Measurements from ENCODE around the gene FOXE3.

The FOXE3 gene

GRCh38 chr1:47393141-47393540 is 22.9 kb upstream of the FOXE3 start:
- DNase-seq = no peak

GRCh38 chr1:47395433-47395832 is 20.7 kb upstream of the FOXE3 start:
- peaks cover 0 to 12% (median 3%) of the 10 kb centered on the region in 5 experiments for H3K27me3 ChIP-seq (replicated peaks in 2 of 5; ENCODE audit: control insufficient read depth in 4 of 5, insufficient read depth in 5 of 5, low read length in 4 of 5)
- WGBS (ENCODE audit: insufficient coverage) = no CpG with 5 or more reads among the region's 3 CpGs
- no peaks in the 10 kb centered on the region for H3K4me1 ChIP-seq (ENCODE audit: control extremely low read depth in 1 of 4, control insufficient read depth in 4 of 4, insufficient read depth in 4 of 4, low read length in 3 of 4)
- ChIA-PET POLR2A (no interaction called here), CTCF (interaction anchor here (1.2 to 2.1 kb wide), 2 partner anchors 13 to 331 kb away, joined by 3 to 6 read pairs; no protein-coding TSS in a partner anchor)
- no peaks in the 10 kb centered on the region for H3K36me3 ChIP-seq (ENCODE audit: control insufficient read depth in 4 of 4, insufficient read depth in 4 of 4, low read length in 3 of 4)
- H3K27ac ChIP-seq (ENCODE audit: insufficient read depth in 1 of 2, low read depth in 1 of 2, low read length in 2 of 2, poor library complexity in 1 of 2, severe bottlenecking in 2 of 2) = no peak overlapping the region
- DNase-seq = no peak
- no peak overlapping the region for H3K4me3 ChIP-seq (ENCODE audit: control insufficient read depth in 1 of 7, extremely low read depth in 1 of 7, insufficient read depth in 4 of 7, low read depth in 2 of 7, low read length in 6 of 7)
- H3K9me3 ChIP-seq (ENCODE audit: control extremely low read depth in 1 of 5, control insufficient read depth in 4 of 5, insufficient read depth in 2 of 5, low read depth in 1 of 5, low read length in 4 of 5) = no peaks in the 10 kb centered on the region

More at GRCh38 chr1:47393141-47393540, 22.9 kb upstream of the FOXE3 start:
- no peaks in the 10 kb centered on the region for H3K9me3 ChIP-seq (ENCODE audit: control extremely low read depth in 1 of 5, control insufficient read depth in 4 of 5, insufficient read depth in 2 of 5, low read depth in 1 of 5, low read length in 4 of 5)
- no peaks in the 10 kb centered on the region for H3K4me1 ChIP-seq (ENCODE audit: control extremely low read depth in 1 of 4, control insufficient read depth in 4 of 4, insufficient read depth in 4 of 4, low read length in 3 of 4)
- no peaks in the 10 kb centered on the region for H3K36me3 ChIP-seq (ENCODE audit: control insufficient read depth in 4 of 4, insufficient read depth in 4 of 4, low read length in 3 of 4)
- ChIA-PET CTCF (interaction anchor here (0.6 kb wide), 1 partner anchor 308 kb away, joined by 5 read pairs; no protein-coding TSS in a partner anchor), POLR2A (no interaction called here)
- H3K27me3 ChIP-seq (replicated peaks in 2 of 5; ENCODE audit: control insufficient read depth in 4 of 5, insufficient read depth in 5 of 5, low read length in 4 of 5) = peaks cover 0 to 8% (median 4%) of the 10 kb centered on the region in 5 experiments
- no peak overlapping the region for H3K27ac ChIP-seq (ENCODE audit: insufficient read depth in 1 of 2, low read depth in 1 of 2, low read length in 2 of 2, poor library complexity in 1 of 2, severe bottlenecking in 2 of 2)
- no peak overlapping the region for H3K4me3 ChIP-seq (ENCODE audit: control insufficient read depth in 1 of 7, extremely low read depth in 1 of 7, insufficient read depth in 4 of 7, low read depth in 2 of 7, low read length in 6 of 7)
- WGBS (ENCODE audit: insufficient coverage) = 94% methylated on average over 5 of the region's 5 CpGs

GRCh38 chr1:47396671-47397196 is 19.4 kb upstream of the FOXE3 start:
- Histone ChIP-seq H3K4me3 (ENCODE audit: control insufficient read depth in 1 of 7, extremely low read depth in 1 of 7, insufficient read depth in 4 of 7, low read depth in 2 of 7, low read length in 6 of 7) (no peak overlapping the region), H3K4me1 (ENCODE audit: control extremely low read depth in 1 of 4, control insufficient read depth in 4 of 4, insufficient read depth in 4 of 4, low read length in 3 of 4) (no peaks in the 10 kb centered on the region), H3K9me3 (ENCODE audit: control extremely low read depth in 1 of 5, control insufficient read depth in 4 of 5, insufficient read depth in 2 of 5, low read depth in 1 of 5, low read length in 4 of 5) (no peaks in the 10 kb centered on the region), H3K36me3 (ENCODE audit: control insufficient read depth in 4 of 4, insufficient read depth in 4 of 4, low read length in 3 of 4) (no peaks in the 10 kb centered on the region), H3K27ac (ENCODE audit: insufficient read depth in 1 of 2, low read depth in 1 of 2, low read length in 2 of 2, poor library complexity in 1 of 2, severe bottlenecking in 2 of 2) (no peak overlapping the region), H3K27me3 (replicated peaks in 2 of 5; ENCODE audit: control insufficient read depth in 4 of 5, insufficient read depth in 5 of 5, low read length in 4 of 5) (peaks cover 0 to 13% (median 5%) of the 10 kb centered on the region in 5 experiments)
- 88% methylated on average over 5 of the region's 6 CpGs for WGBS (ENCODE audit: insufficient coverage)
- ChIA-PET CTCF (interaction anchor here (2.1 kb wide), 1 partner anchor 330 kb away, joined by 6 read pairs; no protein-coding TSS in a partner anchor), POLR2A (no interaction called here)
- no peak for DNase-seq

GRCh38 chr1:47399138-47399845 is 16.8 kb upstream of the FOXE3 start:
- Histone ChIP-seq H3K4me3 (ENCODE audit: control insufficient read depth in 1 of 7, extremely low read depth in 1 of 7, insufficient read depth in 4 of 7, low read depth in 2 of 7, low read length in 6 of 7) (no peak overlapping the region), H3K36me3 (ENCODE audit: control insufficient read depth in 4 of 4, insufficient read depth in 4 of 4, low read length in 3 of 4) (no peaks in the 10 kb centered on the region), H3K27me3 (replicated peaks in 2 of 5; ENCODE audit: control insufficient read depth in 4 of 5, insufficient read depth in 5 of 5, low read length in 4 of 5) (peaks cover 0 to 19% (median 5%) of the 10 kb centered on the region in 5 experiments), H3K9me3 (ENCODE audit: control extremely low read depth in 1 of 5, control insufficient read depth in 4 of 5, insufficient read depth in 2 of 5, low read depth in 1 of 5, low read length in 4 of 5) (no peaks in the 10 kb centered on the region), H3K27ac (ENCODE audit: insufficient read depth in 1 of 2, low read depth in 1 of 2, low read length in 2 of 2, poor library complexity in 1 of 2, severe bottlenecking in 2 of 2) (no peak overlapping the region), H3K4me1 (ENCODE audit: control extremely low read depth in 1 of 4, control insufficient read depth in 4 of 4, insufficient read depth in 4 of 4, low read length in 3 of 4) (no peaks in the 10 kb centered on the region)
- WGBS (ENCODE audit: insufficient coverage) = 100% methylated on average over 2 of the region's 4 CpGs
- no peak for DNase-seq
- ChIA-PET POLR2A (no interaction called here), CTCF (interaction anchor here (1.4 to 5.0 kb wide), 2 partner anchors 9 to 26 kb away, joined by 3 to 25 read pairs; no protein-coding TSS in a partner anchor)

GRCh38 chr1:47399846-47400155 is 16.3 kb upstream of the FOXE3 start:
- Histone ChIP-seq H3K36me3 (ENCODE audit: control insufficient read depth in 4 of 4, insufficient read depth in 4 of 4, low read length in 3 of 4) (no peaks in the 10 kb centered on the region), H3K4me3 (ENCODE audit: control insufficient read depth in 1 of 7, extremely low read depth in 1 of 7, insufficient read depth in 4 of 7, low read depth in 2 of 7, low read length in 6 of 7) (no peak overlapping the region), H3K27ac (ENCODE audit: insufficient read depth in 1 of 2, low read depth in 1 of 2, low read length in 2 of 2, poor library complexity in 1 of 2, severe bottlenecking in 2 of 2) (no peak overlapping the region), H3K27me3 (replicated peaks in 2 of 5; ENCODE audit: control insufficient read depth in 4 of 5, insufficient read depth in 5 of 5, low read length in 4 of 5) (peaks cover 0 to 19% (median 5%) of the 10 kb centered on the region in 5 experiments), H3K9me3 (ENCODE audit: control extremely low read depth in 1 of 5, control insufficient read depth in 4 of 5, insufficient read depth in 2 of 5, low read depth in 1 of 5, low read length in 4 of 5) (no peaks in the 10 kb centered on the region), H3K4me1 (ENCODE audit: control extremely low read depth in 1 of 4, control insufficient read depth in 4 of 4, insufficient read depth in 4 of 4, low read length in 3 of 4) (no peaks in the 10 kb centered on the region)
- POLR2A ChIA-PET = no interaction called here
- DNase-seq = no peak
- CTCF ChIA-PET = interaction anchor here (5.0 kb wide), 1 partner anchor 10 kb away, joined by 25 read pairs; no protein-coding TSS in a partner anchor
- 100% methylated on average over 4 of the region's 4 CpGs for WGBS (ENCODE audit: insufficient coverage)

GRCh38 chr1:47401761-47402160 is 14.3 kb upstream of the FOXE3 start:
- ChIA-PET CTCF (interaction anchor here (1.0 to 5.0 kb wide), 2 partner anchors 12 to 20 kb away, joined by 3 to 25 read pairs; no protein-coding TSS in a partner anchor), POLR2A (no interaction called here)
- H3K4me1 ChIP-seq (ENCODE audit: control extremely low read depth in 1 of 4, control insufficient read depth in 4 of 4, insufficient read depth in 4 of 4, low read length in 3 of 4) = no peaks in the 10 kb centered on the region
- H3K27me3 ChIP-seq (replicated peaks in 2 of 5; ENCODE audit: control insufficient read depth in 4 of 5, insufficient read depth in 5 of 5, low read length in 4 of 5) = peaks cover 2 to 16% (median 5%) of the 10 kb centered on the region in 5 experiments
- H3K4me3 ChIP-seq (ENCODE audit: control insufficient read depth in 1 of 7, extremely low read depth in 1 of 7, insufficient read depth in 4 of 7, low read depth in 2 of 7, low read length in 6 of 7) = no peak overlapping the region
- no peaks in the 10 kb centered on the region for H3K9me3 ChIP-seq (ENCODE audit: control extremely low read depth in 1 of 5, control insufficient read depth in 4 of 5, insufficient read depth in 2 of 5, low read depth in 1 of 5, low read length in 4 of 5)
- WGBS (ENCODE audit: insufficient coverage) = 100% methylated on average over 2 of the region's 4 CpGs
- no peaks in the 10 kb centered on the region for H3K36me3 ChIP-seq (ENCODE audit: control insufficient read depth in 4 of 4, insufficient read depth in 4 of 4, low read length in 3 of 4)
- H3K27ac ChIP-seq (ENCODE audit: insufficient read depth in 1 of 2, low read depth in 1 of 2, low read length in 2 of 2, poor library complexity in 1 of 2, severe bottlenecking in 2 of 2) = no peak overlapping the region
- no peak for DNase-seq

GRCh38 chr1:47402591-47402990 is 13.5 kb upstream of the FOXE3 start:
- no peaks in the 10 kb centered on the region for H3K9me3 ChIP-seq (ENCODE audit: control extremely low read depth in 1 of 5, control insufficient read depth in 4 of 5, insufficient read depth in 2 of 5, low read depth in 1 of 5, low read length in 4 of 5)
- WGBS (ENCODE audit: insufficient coverage) = 100% methylated on average over 3 of the region's 4 CpGs
- no peak overlapping the region for H3K27ac ChIP-seq (ENCODE audit: insufficient read depth in 1 of 2, low read depth in 1 of 2, low read length in 2 of 2, poor library complexity in 1 of 2, severe bottlenecking in 2 of 2)
- no peak for DNase-seq
- CTCF ChIA-PET = interaction anchor here (1.0 to 5.0 kb wide), 2 partner anchors 13 to 19 kb away, joined by 3 to 25 read pairs; no protein-coding TSS in a partner anchor
- POLR2A ChIA-PET = no interaction called here
- H3K4me1 ChIP-seq (ENCODE audit: control extremely low read depth in 1 of 4, control insufficient read depth in 4 of 4, insufficient read depth in 4 of 4, low read length in 3 of 4) = no peaks in the 10 kb centered on the region
- H3K36me3 ChIP-seq (ENCODE audit: control insufficient read depth in 4 of 4, insufficient read depth in 4 of 4, low read length in 3 of 4) = no peaks in the 10 kb centered on the region
- peaks cover 2 to 14% (median 5%) of the 10 kb centered on the region in 5 experiments for H3K27me3 ChIP-seq (replicated peaks in 2 of 5; ENCODE audit: control insufficient read depth in 4 of 5, insufficient read depth in 5 of 5, low read length in 4 of 5)
- no peak overlapping the region for H3K4me3 ChIP-seq (ENCODE audit: control insufficient read depth in 1 of 7, extremely low read depth in 1 of 7, insufficient read depth in 4 of 7, low read depth in 2 of 7, low read length in 6 of 7)
